GM10266 (cell line): ENCODE results near the gene ACE.

ENCODE experiments used
- DNase-seq: peaks from one replicate; pipeline ENCODE4 v3.0.0; 2012; ENCODE audit errors: extremely low spot score
- TF ChIP-seq, protein P1 (sequence below): IDR thresholded peaks from 2 replicates; pipeline ENCODE4 v1.5.1; 2012; ENCODE audit warnings: mild to moderate bottlenecking, low read depth; ENCODE audit not compliant: control insufficient read depth, insufficient read depth; ENCODE audit errors: missing control alignments

The ACE gene

DNA sequence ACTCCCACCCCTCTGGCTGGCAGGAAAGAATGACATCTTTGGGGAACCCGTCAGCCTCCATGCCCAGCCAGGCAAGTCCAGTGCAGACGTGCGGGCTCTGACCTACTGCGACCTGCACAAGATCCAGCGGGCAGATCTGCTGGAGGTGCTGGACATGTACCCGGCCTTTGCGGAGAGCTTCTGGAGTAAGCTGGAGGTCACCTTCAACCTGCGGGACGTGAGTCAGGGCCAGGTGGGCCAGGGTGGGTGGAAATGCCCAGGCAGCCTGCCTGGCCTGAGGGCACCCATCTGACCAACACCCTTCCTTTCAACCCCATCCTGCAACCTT is 65.3 kb downstream of the ACE start:
- TF ChIP-seq, protein P1, sequence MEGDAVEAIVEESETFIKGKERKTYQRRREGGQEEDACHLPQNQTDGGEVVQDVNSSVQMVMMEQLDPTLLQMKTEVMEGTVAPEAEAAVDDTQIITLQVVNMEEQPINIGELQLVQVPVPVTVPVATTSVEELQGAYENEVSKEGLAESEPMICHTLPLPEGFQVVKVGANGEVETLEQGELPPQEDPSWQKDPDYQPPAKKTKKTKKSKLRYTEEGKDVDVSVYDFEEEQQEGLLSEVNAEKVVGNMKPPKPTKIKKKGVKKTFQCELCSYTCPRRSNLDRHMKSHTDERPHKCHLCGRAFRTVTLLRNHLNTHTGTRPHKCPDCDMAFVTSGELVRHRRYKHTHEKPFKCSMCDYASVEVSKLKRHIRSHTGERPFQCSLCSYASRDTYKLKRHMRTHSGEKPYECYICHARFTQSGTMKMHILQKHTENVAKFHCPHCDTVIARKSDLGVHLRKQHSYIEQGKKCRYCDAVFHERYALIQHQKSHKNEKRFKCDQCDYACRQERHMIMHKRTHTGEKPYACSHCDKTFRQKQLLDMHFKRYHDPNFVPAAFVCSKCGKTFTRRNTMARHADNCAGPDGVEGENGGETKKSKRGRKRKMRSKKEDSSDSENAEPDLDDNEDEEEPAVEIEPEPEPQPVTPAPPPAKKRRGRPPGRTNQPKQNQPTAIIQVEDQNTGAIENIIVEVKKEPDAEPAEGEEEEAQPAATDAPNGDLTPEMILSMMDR, result no peak
- DNase-seq, result no peak

DNA sequence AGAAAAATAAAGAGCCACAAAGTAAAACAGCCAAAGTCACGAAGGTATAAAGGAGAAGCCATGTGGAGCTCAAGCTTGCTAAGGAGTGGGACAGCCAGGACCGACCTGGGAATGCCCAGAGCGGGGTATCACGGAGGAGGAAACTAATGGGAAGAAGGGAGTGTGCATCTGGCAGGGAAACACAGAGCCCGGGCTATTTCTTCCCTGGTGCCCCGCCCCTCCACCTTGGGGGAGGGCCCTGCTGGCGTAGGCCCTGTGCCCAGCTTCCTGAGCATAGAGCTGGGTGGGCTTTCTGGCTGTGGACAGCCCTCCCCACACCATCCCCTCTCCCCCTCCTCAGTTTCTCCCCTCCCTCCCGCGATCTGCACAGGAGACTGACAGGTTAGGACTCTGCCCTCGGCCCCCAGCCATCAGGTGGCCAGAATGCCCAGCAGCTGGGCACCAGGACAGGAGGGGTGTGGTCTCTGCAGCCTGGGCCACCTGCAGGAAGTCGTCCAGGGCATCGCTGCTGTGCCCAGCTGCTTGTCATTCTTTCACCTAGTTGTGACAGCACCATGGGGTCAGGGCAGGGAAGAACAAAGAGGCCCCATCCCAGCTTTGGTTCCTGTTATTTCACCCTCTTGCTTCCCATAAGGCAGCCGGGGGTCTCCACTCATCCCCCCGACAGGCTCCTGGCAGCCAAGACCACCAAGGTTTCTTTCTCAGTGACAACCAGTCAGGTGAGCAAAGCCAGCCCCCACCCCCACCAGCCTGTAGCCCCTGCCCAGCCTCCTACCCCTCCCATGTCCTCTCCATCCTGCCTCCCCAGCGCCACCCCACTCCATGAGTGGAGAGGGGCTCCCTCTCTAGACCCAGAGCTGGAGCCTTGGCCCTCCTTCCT is 66.3 kb downstream of the ACE start:
- TF ChIP-seq, protein P1, result no peak
- DNase-seq, result no peak

- TF ChIP-seq, protein P1, result no peak
- no peak for DNase-seq
Measured at GRCh38 chr17:63543822-63544420, 67.1 kb downstream of the ACE start.

DNA sequence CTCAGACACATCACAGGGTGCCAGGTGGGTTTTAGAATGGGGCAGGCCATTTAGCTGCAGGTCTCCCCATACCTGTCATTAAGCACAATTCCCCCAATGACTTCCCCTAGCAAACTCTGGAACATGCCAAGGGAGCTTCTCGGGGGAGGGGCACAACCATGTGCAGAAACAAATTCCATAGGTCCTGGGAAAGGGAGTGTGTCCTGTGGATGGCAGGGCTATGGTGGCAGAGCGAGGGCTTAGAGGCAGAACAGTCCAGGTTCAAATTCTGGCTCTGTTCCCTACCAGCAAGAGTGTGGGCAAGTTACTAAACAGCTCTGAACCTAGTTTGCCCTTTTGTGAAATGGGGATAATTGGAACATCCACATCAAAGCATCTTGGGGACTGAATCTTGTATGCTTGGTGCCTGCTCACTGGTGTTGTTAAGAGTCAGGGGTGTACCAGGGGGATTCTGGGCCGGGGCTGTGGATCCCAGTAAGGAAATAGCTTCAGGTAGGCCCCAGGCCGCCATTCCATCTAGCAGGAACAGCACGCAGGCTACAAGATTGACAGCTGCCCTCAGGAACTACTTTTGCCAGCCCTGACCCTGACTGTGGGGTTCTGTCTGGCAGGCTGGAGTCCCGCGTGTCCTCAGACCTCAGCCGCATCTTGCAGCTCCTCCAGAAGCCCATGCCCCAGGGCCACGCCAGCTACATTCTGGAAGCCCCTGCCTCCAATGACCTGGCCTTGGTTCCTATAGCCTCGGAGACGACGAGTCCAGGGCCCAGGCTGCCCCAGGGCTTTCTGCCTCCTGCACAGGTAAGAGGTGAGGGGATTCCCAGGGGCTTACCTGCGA is 67.8 kb downstream of the ACE start:
- DNase-seq, result no peak
- TF ChIP-seq, protein P1, result no peak

DNA sequence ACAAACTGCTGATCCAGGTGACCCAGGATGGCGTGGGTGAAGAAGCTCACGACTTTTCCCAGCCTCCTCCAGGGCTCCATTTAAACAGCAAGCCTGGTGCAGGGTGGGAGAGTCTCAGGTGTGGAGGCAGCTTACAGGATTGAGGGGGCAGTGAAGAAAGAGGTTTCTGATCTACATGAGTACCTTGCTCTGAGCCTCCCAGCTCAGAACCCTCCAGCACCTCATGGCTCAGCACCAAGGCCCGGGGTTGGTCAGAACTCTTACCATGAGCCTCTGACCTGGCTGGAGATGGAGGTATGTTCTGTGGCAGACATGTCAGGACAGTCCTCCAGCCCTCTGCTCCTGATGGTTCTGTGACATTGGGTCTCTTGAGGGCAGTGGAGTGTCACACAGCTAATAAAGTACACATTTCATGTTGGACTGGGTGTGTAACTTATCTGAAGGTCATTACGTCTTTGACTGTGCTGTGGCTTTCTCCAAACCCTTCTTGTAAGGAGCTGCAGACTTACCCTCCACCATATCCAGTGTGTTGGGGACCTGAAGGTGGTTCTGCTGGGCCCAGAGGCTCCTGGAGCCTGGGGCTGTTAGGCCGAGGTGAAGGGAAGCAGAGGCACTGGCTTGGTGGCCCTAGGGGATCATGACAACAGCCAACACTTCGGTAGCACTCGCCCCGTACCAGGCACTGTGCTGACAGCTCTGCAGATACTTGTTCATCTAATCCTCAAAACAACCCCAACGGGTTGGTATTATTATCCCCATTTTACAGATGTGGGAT is 69.6 kb downstream of the ACE start:
- no peak for DNase-seq

DNA sequence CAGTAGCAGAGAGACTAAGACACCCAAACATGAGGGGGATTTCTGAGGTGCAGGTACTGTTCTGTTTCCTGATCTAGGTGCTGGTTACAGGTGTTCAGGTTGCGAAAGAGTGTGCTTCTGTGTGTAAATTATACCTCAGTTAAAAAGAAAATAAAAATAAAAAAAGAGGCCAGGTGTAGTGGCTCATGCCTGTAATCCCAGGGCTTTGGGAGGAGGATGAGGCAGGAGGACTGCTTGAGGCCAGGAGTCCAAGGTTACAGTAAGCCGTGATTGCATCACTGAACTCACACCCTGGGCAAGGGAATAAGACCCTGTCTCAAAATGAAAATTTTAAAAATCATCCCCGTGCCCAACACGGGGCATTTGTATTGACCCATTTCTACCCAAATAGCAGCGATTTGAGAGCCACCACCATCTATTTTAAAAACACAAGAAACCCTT is 70.2 kb downstream of the ACE start:
- DNase-seq, result no peak
- TF ChIP-seq, protein P1, result no peak

More for the DNA sequence above, 69.6 kb downstream of the ACE start:
- TF ChIP-seq, protein P1, result no peak
